ENCODE data around the gene CPN2. TPM values are rescaled to one million over a fixed set of nuclear protein-coding genes. Genes with fewer than 3 reads are reported as not detected.

Gene CPN2
- total and polyA plus RNA-seq, 2 donors (not counting 3 experiments of a cell fraction or from before 2014, with no cell fraction given) = not detected

DNA sequence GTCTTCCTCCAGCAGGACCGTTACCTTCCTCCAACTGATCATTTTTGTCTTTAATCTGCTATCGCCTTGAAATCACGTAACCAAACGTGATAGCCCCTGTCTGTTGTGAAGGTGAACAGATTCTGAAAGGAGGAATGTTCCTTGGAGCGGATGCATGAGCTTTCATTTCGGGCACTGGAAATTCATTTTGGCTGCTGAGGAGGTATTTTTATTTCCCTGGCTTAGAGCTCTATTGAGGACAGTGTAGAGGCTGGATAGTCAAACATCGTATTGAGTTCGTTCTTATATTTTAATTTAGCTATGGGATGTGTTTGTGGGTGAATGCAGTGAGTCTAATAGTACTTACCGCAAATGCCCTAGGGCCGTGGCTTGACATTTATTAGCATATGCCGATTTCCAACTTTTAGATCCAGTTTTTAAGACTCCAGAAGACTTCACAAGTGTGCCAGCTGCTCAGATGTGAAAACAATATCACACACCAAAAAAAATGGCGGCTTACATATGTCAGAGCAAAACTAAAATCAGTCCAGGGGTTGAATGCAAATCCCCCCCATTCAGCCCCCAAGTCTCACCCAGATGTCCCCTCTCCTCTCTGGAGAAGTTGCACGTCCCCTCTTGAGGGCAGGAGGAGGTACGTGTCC, 22.1 kb downstream of the CPN2 start:
- H3K9me3 ChIP-seq (replicated peaks; ENCODE audit: control insufficient read depth, insufficient read depth, low read length) = no peaks in the 10 kb centered on the region
- no peak overlapping the region for H3K4me3 ChIP-seq (replicated peaks in 1 of 3; ENCODE audit: insufficient read depth in 1 of 3, low read depth in 1 of 3, low read length in 3 of 3)
- peaks cover 0 to 12% of the 10 kb centered on the region in 2 experiments for H3K27me3 ChIP-seq (ENCODE audit: control insufficient read depth in 2 of 2, insufficient read depth in 2 of 2, low read length in 2 of 2)
- peaks cover 5% of the 10 kb centered on the region for H3K4me1 ChIP-seq (ENCODE audit: control insufficient read depth, extremely low read depth, insufficient read depth, low read length)
- DNase-seq (ENCODE audit: low read depth, low spot score) = no peak
- no peaks in the 10 kb centered on the region for H4K20me1 ChIP-seq (replicated peaks; ENCODE audit: control insufficient read depth, extremely low read depth, insufficient read depth, low read length)
- TF ChIP-seq MYC (IDR thresholded peaks at IDR 0.05; ENCODE audit: low read depth, low read length) (no peak), EZH2 (IDR thresholded peaks at IDR 0.05; ENCODE audit: borderline replicate concordance, low read depth, low read length, severe bottlenecking) (no peak), GATA2 (IDR thresholded peaks at IDR 0.05; ENCODE audit: insufficient read depth, insufficient read length, low read depth, low read length) (no peak), FOS (IDR thresholded peaks at IDR 0.05; ENCODE audit: borderline replicate concordance, insufficient read depth, low read length) (no peak), POLR2AphosphoS5 (IDR thresholded peaks at IDR 0.05; ENCODE audit: insufficient read depth, low read depth, low read length) (no peak), JUN (IDR thresholded peaks at IDR 0.05; ENCODE audit: borderline replicate concordance, insufficient read depth, insufficient read length, low read depth) (no peak), POLR2A (IDR thresholded peaks at IDR 0.05; ENCODE audit: low read depth, low read length) (no peak)
- TF ChIP-seq, protein P1, sequence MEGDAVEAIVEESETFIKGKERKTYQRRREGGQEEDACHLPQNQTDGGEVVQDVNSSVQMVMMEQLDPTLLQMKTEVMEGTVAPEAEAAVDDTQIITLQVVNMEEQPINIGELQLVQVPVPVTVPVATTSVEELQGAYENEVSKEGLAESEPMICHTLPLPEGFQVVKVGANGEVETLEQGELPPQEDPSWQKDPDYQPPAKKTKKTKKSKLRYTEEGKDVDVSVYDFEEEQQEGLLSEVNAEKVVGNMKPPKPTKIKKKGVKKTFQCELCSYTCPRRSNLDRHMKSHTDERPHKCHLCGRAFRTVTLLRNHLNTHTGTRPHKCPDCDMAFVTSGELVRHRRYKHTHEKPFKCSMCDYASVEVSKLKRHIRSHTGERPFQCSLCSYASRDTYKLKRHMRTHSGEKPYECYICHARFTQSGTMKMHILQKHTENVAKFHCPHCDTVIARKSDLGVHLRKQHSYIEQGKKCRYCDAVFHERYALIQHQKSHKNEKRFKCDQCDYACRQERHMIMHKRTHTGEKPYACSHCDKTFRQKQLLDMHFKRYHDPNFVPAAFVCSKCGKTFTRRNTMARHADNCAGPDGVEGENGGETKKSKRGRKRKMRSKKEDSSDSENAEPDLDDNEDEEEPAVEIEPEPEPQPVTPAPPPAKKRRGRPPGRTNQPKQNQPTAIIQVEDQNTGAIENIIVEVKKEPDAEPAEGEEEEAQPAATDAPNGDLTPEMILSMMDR (IDR thresholded peaks at IDR 0.05; ENCODE audit: extremely low read depth in 1 of 2, insufficient read depth in 1 of 2, low read depth in 1 of 2, low read length in 2 of 2) = no peak
- TF ChIP-seq, protein P2, sequence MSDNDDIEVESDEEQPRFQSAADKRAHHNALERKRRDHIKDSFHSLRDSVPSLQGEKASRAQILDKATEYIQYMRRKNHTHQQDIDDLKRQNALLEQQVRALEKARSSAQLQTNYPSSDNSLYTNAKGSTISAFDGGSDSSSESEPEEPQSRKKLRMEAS (IDR thresholded peaks at IDR 0.05; ENCODE audit: insufficient read depth, insufficient read length) = no peak
- no peak overlapping the region for H3K9ac ChIP-seq (replicated peaks; ENCODE audit: extremely low read depth, insufficient read depth, low read length)
- no TSS peak for BruUV-seq (replicated peaks)
- intact Hi-C loops (cut with micrococcal nuclease) = no loop called here
- no peaks in the 10 kb centered on the region for H3K9me1 ChIP-seq (replicated peaks; ENCODE audit: control insufficient read depth, extremely low read depth, insufficient read depth, low read length)
- ChIA-PET CTCF (interaction anchor here (0.8 to 2.1 kb wide), 7 partner anchors 13 to 663 kb away, joined by 3 to 11 read pairs (median 4); no protein-coding TSS in a partner anchor), POLR2A (no interaction called here)
- dilution Hi-C loops (cut with MboI; ENCODE audit: extremely low pct_ligation_motif_present, low sequenced_read_pairs) = no loop called here
- H2AFZ ChIP-seq (ENCODE audit: low read depth, low read length) = no peak overlapping the region
- no peak for FAIRE-seq
- H3K36me3 ChIP-seq (ENCODE audit: control insufficient read depth in 2 of 2, extremely low read depth in 1 of 2, insufficient read depth in 2 of 2, low read length in 2 of 2) = no peaks in the 10 kb centered on the region
- H3K79me2 ChIP-seq (ENCODE audit: control insufficient read depth, insufficient read depth, low read length) = no peaks in the 10 kb centered on the region
- no peak overlapping the region for H3K4me2 ChIP-seq (ENCODE audit: insufficient read depth, low read length)
- no peak overlapping the region for H3K27ac ChIP-seq (ENCODE audit: insufficient read depth, low read depth, low read length)

Data from endothelial cell of umbilical vein (primary cell).